ES-I3 (cell line): ENCODE measurements around the gene MEF2B.

Experiments
- H3K36me3 ChIP-seq: 2 replicates; pipeline ENCODE4 v1.6.1; 2013; ENCODE audit warnings: mild to moderate bottlenecking, low read length, control low read depth, moderate library complexity; ENCODE audit not compliant: insufficient read depth
- H3K4me1 ChIP-seq: 2 replicates; pipeline ENCODE4 v1.6.1; 2013; ENCODE audit warnings: mild to moderate bottlenecking, control low read depth, low read length; ENCODE audit not compliant: insufficient read depth
- H3K9ac ChIP-seq: 2 replicates; pipeline ENCODE4 v1.6.1; 2013; ENCODE audit warnings: low read depth, mild to moderate bottlenecking, low read length, moderate library complexity
- H3K9me3 ChIP-seq: 2 replicates; pipeline ENCODE4 v1.6.1; 2013; ENCODE audit warnings: mild to moderate bottlenecking, low read length, moderate library complexity; ENCODE audit not compliant: control insufficient read depth, insufficient read depth

The MEF2B gene

GRCh38 chr19:19170053-19170872 is at the start of gene MEF2B:
MEF2B (minus strand) TSS chr19:19170263; CDS start chr19:19150735, 19,528 bp downstream.
- H3K4me1 ChIP-seq, result peaks cover 10% of the 10 kb centered on the region
- peak within 1 kb of the TSS; percentile 35; the same call in 1 of the 2 replicates for H3K9ac ChIP-seq
- no peaks in the 10 kb centered on the region for H3K9me3 ChIP-seq
- no peaks in the 10 kb centered on the region for H3K36me3 ChIP-seq

GRCh38 chr19:19218911-19219310 is 48.8 kb upstream of the MEF2B start:
- Histone ChIP-seq H3K9me3 (no peaks in the 10 kb centered on the region; the same call in 1 of the 2 replicates), H3K36me3 (no peaks in the 10 kb centered on the region), H3K4me1 (no peaks in the 10 kb centered on the region), H3K9ac (no peak overlapping the region)

GRCh38 chr19:19217099-19217498 is 47.0 kb upstream of the MEF2B start:
- Histone ChIP-seq H3K9ac (no peak overlapping the region), H3K36me3 (no peaks in the 10 kb centered on the region), H3K4me1 (no peaks in the 10 kb centered on the region), H3K9me3 (no peaks in the 10 kb centered on the region)

GRCh38 chr19:19215792-19216191 is 45.7 kb upstream of the MEF2B start:
- Histone ChIP-seq H3K4me1 (no peaks in the 10 kb centered on the region), H3K9ac (no peak overlapping the region), H3K9me3 (no peaks in the 10 kb centered on the region), H3K36me3 (no peaks in the 10 kb centered on the region)

- Histone ChIP-seq H3K9ac (no peak overlapping the region), H3K9me3 (no peaks in the 10 kb centered on the region), H3K4me1 (no peaks in the 10 kb centered on the region), H3K36me3 (no peaks in the 10 kb centered on the region)
Observed at GRCh38 chr19:19214892-19215291, 44.8 kb upstream of the MEF2B start.

- no peaks in the 10 kb centered on the region for H3K36me3 ChIP-seq
- no peaks in the 10 kb centered on the region for H3K4me1 ChIP-seq
- no peak overlapping the region for H3K9ac ChIP-seq
- H3K9me3 ChIP-seq, result no peaks in the 10 kb centered on the region
Observed at GRCh38 chr19:19214159-19214490, 44.1 kb upstream of the MEF2B start.

GRCh38 chr19:19213426-19214158 is 43.5 kb upstream of the MEF2B start:
- Histone ChIP-seq H3K36me3 (no peaks in the 10 kb centered on the region), H3K9me3 (no peaks in the 10 kb centered on the region), H3K4me1 (no peaks in the 10 kb centered on the region)

GRCh38 chr19:19212916-19213315 is 42.9 kb upstream of the MEF2B start:
- Histone ChIP-seq H3K4me1 (no peaks in the 10 kb centered on the region), H3K9me3 (no peaks in the 10 kb centered on the region), H3K9ac (no peak overlapping the region), H3K36me3 (no peaks in the 10 kb centered on the region)

More at GRCh38 chr19:19213426-19214158, 43.5 kb upstream of the MEF2B start:
- no peak overlapping the region for H3K9ac ChIP-seq

GRCh38 chr19:19211499-19212420 is 41.7 kb upstream of the MEF2B start, which contains the start of gene NCAN:
NCAN (plus strand) TSS chr19:19211958; CDS start chr19:19216954, 4,996 bp downstream.
- no peaks in the 10 kb centered on the region for H3K9me3 ChIP-seq
- H3K36me3 ChIP-seq, result no peaks in the 10 kb centered on the region
- no peaks in the 10 kb centered on the region for H3K4me1 ChIP-seq
- H3K9ac ChIP-seq, result peak within 1 kb of the TSS; percentile 45

GRCh38 chr19:19209372-19209771 is 39.3 kb upstream of the MEF2B start:
- Histone ChIP-seq H3K9ac (no peak overlapping the region), H3K9me3 (no peaks in the 10 kb centered on the region), H3K4me1 (no peaks in the 10 kb centered on the region)

GRCh38 chr19:19207637-19208572 is 37.8 kb upstream of the MEF2B start:
- no peak overlapping the region for H3K9ac ChIP-seq

More at GRCh38 chr19:19209372-19209771, 39.3 kb upstream of the MEF2B start:
- H3K36me3 ChIP-seq, result no peaks in the 10 kb centered on the region

GRCh38 chr19:19206938-19207337 is 36.9 kb upstream of the MEF2B start:
- Histone ChIP-seq H3K4me1 (no peaks in the 10 kb centered on the region), H3K9me3 (no peaks in the 10 kb centered on the region), H3K36me3 (no peaks in the 10 kb centered on the region), H3K9ac (no peak overlapping the region)

More at GRCh38 chr19:19207637-19208572, 37.8 kb upstream of the MEF2B start:
- H3K9me3 ChIP-seq, result no peaks in the 10 kb centered on the region
- H3K4me1 ChIP-seq, result no peaks in the 10 kb centered on the region
- H3K36me3 ChIP-seq, result no peaks in the 10 kb centered on the region
